GM23338 (cell line): ENCODE measurements around the gene BUB1B. TPM values are rescaled to one million over a fixed set of nuclear protein-coding genes. Genes with fewer than 3 reads are reported as not detected.
"Not testable (repeated sequence)": the region's sequence is repeated elsewhere in the genome, so short reads cannot be mapped to it uniquely, and the experiment has no call there.

Source experiments
- ATAC-seq: fragments of 200-7000 bp; cut with Tn5 transposase; 3 replicates; pipeline ENCODE4 v1.9.1; 2020
- DNase-seq: peaks from one replicate; pipeline ENCODE4 v3.0.0-alpha.2; 2015; ENCODE audit warnings: low spot score
- H2AFZ ChIP-seq: fragments of 200-600 bp; sonication (generic); 2 replicates; pipeline ENCODE4 v1.8.0; 2016; ENCODE audit warnings: antibody characterized with exemption, mild to moderate bottlenecking, moderate library complexity
- H3F3A ChIP-seq: fragments of 200-600 bp; sonication (generic); replicated peaks from 2 replicates; pipeline ENCODE4 v1.8.0; 2017; ENCODE audit warnings: antibody characterized with exemption, mixed run types, low read depth
- H3K27ac ChIP-seq: fragments of 200-600 bp; sonication (generic); 2 replicates; pipeline ENCODE4 v1.6.1; 2016; ENCODE audit warnings: low read depth
- H3K27me3 ChIP-seq: fragments of 200-600 bp; sonication (generic); 2 replicates; pipeline ENCODE4 v1.8.0; 2016; ENCODE audit warnings: mild to moderate bottlenecking, mixed run types, moderate library complexity; ENCODE audit not compliant: insufficient read depth
- H3K36me3 ChIP-seq: fragments of 200-600 bp; sonication (generic); 2 replicates; pipeline ENCODE4 v1.8.0; 2016; ENCODE audit warnings: mild to moderate bottlenecking; ENCODE audit not compliant: insufficient read depth
- H3K4me1 ChIP-seq: fragments of 200-600 bp; sonication (generic); 2 replicates; pipeline ENCODE4 v1.8.0; 2016; ENCODE audit warnings: mild to moderate bottlenecking, moderate library complexity; ENCODE audit not compliant: insufficient read depth
- H3K4me2 ChIP-seq: fragments of 200-600 bp; sonication (generic); 2 replicates; pipeline ENCODE4 v1.7.1; 2017; ENCODE audit warnings: mixed run types
- H3K4me3 ChIP-seq: fragments of 200-600 bp; sonication (generic); 2 replicates; pipeline ENCODE4 v1.6.1; 2016; ENCODE audit warnings: mixed run types
- H3K79me2 ChIP-seq: fragments of 200-600 bp; sonication (generic); replicated peaks from 2 replicates; pipeline ENCODE4 v1.8.0; 2017; ENCODE audit warnings: mild to moderate bottlenecking; ENCODE audit not compliant: insufficient read depth
- H3K9me2 ChIP-seq: fragments of 200-600 bp; sonication (generic); 2 replicates; pipeline ENCODE4 v1.8.0; 2017; ENCODE audit not compliant: insufficient read depth
- H4K20me1 ChIP-seq: fragments of 200-600 bp; sonication (generic); replicated peaks from 2 replicates; pipeline ENCODE4 v1.8.0; 2017; ENCODE audit warnings: mild to moderate bottlenecking; ENCODE audit not compliant: insufficient read depth
- H3K27ac Mint-ChIP-seq: 2 replicates; pipeline ENCODE4 v1.8.0; 2020; ENCODE audit warnings: inconsistent platforms, mild to moderate bottlenecking, moderate library complexity, mixed read lengths
- H3K27me3 Mint-ChIP-seq: 3 replicates; pipeline ENCODE4 v1.8.0; 2022; ENCODE audit warnings: low read depth, mild to moderate bottlenecking, moderate library complexity, mixed read lengths, inconsistent platforms; ENCODE audit not compliant: insufficient read depth, poor library complexity
- H3K36me3 Mint-ChIP-seq: 3 replicates; pipeline ENCODE4 v1.8.0; 2021; ENCODE audit warnings: low read depth, mild to moderate bottlenecking, inconsistent platforms, moderate library complexity, mixed read lengths
- H3K4me1 Mint-ChIP-seq: 3 replicates; pipeline ENCODE4 v1.8.0; 2020; ENCODE audit warnings: mild to moderate bottlenecking, inconsistent platforms, mixed read lengths
- H3K4me3 Mint-ChIP-seq: 3 replicates; pipeline ENCODE4 v1.8.0; 2021; ENCODE audit warnings: moderate library complexity, mild to moderate bottlenecking, inconsistent platforms, mixed read lengths
- H3K9me3 Mint-ChIP-seq: 3 replicates; pipeline ENCODE4 v1.8.0; 2020; ENCODE audit warnings: moderate library complexity, mild to moderate bottlenecking, inconsistent platforms, mixed read lengths
- CTCF ChIP-seq, 2 experiments: fragments of 200-600 bp in 1 of 2; sonication (generic) in 1 of 2; conservative IDR thresholded peaks; 2 replicates each; pipeline versions ENCODE4 v1.5.1 to v1.6.1; 2016 to 2017; ENCODE audit warnings: antibody characterized with exemption in 2 of 2, low read depth in 2 of 2, mild to moderate bottlenecking in 2 of 2, moderate library complexity in 1 of 2
- EZH2phosphoT487 ChIP-seq: fragments of 200-600 bp; sonication (generic); IDR thresholded peaks from one replicate; pipeline ENCODE4 v1.8.1; 2018; ENCODE audit warnings: antibody characterized with exemption; ENCODE audit not compliant: unreplicated experiment
- NANOG ChIP-seq: IDR thresholded peaks from 2 replicates; pipeline ENCODE4 v1.6.1; 2016; ENCODE audit warnings: antibody characterized with exemption, borderline replicate concordance
- POLR2AphosphoS5 ChIP-seq: IDR thresholded peaks from 2 replicates; pipeline ENCODE4 v1.6.1; 2016; ENCODE audit warnings: antibody characterized with exemption, low read depth
- STAT1 ChIP-seq: IDR thresholded peaks from one replicate; pipeline ENCODE4 v1.6.1; 2016; ENCODE audit warnings: antibody characterized with exemption; ENCODE audit not compliant: unreplicated experiment
- polyA plus RNA-seq: library from polyadenylated mRNA; unstranded; fragments of >200 nt; fragmentation: Nextera tagmentation; extraction: Ambion mirVana; gene quantifications from 2 replicates; pipeline ENCODE4 v1.2.1, GENCODE V29; 2016
- total RNA-seq: library from RNA; depleted of rRNA; stranded (reverse); fragments of >200 nt; shearing (Covaris generic); gene quantifications from 2 replicates; pipeline ENCODE4 v1.2.3, GENCODE V29; 2014

BUB1B gene
- total and polyA plus RNA-seq, 2 experiments from 2014 or later, result 77.7 to 160 TPM

DNA sequence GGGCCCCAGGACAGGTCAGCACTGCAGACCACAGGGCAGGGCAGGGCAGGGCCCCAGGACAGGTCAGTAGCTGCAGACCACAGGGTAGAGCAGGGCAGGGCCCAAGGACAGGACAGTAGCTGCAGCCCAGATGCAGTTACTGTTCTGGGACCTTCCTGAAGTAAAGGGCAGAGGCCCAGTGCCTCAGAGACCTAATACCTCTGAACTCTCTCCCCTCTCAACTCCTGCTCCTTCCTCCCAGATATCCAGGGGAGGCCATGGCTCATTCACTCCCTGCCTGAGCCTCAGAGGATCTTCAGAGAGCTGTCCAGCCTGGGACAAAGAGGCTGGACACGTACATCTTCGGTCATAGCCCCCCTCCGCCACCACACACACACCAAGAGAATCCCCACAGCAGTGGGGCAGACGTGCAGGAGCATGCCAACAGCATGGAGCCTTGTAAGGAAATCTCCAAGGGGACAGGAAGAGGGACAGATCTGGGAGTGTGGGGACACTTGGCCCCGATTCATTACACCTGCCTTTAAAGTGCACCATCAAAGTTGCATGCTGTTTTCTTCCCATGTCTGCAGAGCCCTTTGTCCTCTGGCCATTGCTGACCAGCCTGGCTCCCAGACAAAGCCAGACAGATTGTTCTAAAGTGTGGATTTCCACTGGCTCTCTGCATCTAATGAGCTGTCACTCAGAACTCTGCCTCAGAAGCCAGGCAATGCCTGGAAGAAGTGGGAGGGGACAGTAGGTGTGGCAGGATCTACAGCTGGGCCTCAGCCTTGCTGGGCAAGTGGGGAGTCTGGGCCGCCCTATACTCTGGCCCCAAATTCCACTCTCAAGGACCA, 24.2 kb upstream of the BUB1B start (continued):
- TF ChIP-seq CTCF (conservative IDR thresholded peaks at IDR 0.05; ENCODE audit: low read depth in 2 of 2), result no peak
- TF ChIP-seq STAT1, result no peak
- TF ChIP-seq POLR2AphosphoS5, result no peak
- TF ChIP-seq EZH2phosphoT487, result no peak
- TF ChIP-seq NANOG, result no peak

DNA sequence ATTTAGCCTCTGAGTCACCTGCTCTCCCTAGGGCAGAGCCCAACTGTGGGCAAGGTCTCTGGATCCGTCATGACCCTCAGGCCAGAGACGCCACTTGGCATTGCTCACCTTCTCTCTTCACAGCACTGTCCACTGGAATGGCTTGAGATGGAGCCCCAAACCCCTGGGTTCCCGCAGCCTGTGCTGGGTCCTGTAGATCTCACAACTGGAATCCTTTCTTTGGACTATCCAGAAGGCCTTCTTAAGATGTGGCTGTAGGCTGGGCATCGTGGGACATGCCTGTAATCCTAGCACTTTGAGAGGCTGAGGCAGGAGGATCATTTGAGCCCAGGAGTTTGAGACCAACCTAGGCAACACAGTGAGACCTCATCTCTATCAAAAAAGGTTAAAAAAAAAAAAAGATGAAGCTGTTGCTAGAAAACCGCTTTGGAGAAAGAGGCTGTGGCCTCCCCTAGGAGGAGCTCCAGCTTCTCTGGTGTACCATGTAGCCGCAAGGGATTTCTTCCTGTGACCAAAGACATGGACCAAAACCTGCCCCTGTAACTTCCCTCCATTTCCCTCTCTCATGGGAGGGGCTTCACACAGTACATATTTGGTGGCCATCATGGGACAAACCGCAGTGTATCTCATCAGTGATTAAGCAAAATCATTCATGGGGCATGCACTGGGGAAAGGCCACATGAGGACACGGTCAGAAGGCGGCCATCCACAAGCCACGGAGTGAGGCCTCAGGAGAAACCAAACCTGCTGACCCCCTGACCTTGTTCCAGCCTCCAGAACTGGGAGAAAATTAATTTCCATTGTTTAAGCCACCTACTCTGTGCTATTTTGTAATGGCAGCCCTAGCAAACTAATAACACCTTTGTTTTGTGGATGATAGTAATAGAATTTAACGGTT, 23.3 kb upstream of the BUB1B start:
- Histone ChIP-seq H3K27ac (no peak overlapping the region), H3K79me2 (no peaks in the 10 kb centered on the region), H3K27me3 (no peaks in the 10 kb centered on the region), H3K36me3 (no peaks in the 10 kb centered on the region), H3F3A (no peaks in the 10 kb centered on the region), H3K4me1 (no peaks in the 10 kb centered on the region; the same call in 1 of the 2 replicates), H3K4me3 (no peak overlapping the region), H4K20me1 (no peaks in the 10 kb centered on the region), H2AFZ (peak overlapping the region; percentile 65; the same call in 1 of the 2 replicates), H3K4me2 (no peak overlapping the region), H3K9me2 (no peaks in the 10 kb centered on the region)
- peak; percentile 80 for ATAC-seq
- TF ChIP-seq NANOG (no peak), CTCF (conservative IDR thresholded peaks at IDR 0.05; ENCODE audit: low read depth in 2 of 2) (peak; percentile 52 to 73)
- Mint-ChIP-seq H3K27me3 (no peaks in the 10 kb centered on the region), H3K36me3 (no peaks in the 10 kb centered on the region), H3K9me3 (no peaks in the 10 kb centered on the region), H3K4me1 (peaks cover 17% of the 10 kb centered on the region), H3K4me3 (no peak overlapping the region), H3K27ac (no peak overlapping the region)
- peak; percentile 68 for DNase-seq

DNA sequence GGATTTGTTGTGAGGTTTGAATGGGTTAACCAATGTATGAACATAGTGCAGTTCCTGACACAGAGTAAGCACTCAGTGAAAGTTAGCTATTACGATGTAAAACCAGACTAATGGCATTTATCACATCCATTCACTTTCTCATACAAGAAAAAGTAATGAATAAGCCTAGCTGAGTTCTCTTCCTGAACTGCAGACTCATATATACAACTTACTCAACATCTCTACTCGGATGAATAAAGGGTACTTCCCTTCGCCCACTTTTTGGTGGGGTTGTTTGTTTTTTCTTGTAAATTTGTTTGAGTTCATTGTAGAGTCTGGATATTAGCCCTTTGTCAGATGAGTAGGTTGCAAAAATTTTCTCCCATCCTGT, 22.7 kb upstream of the BUB1B start:
- H3K36me3 ChIP-seq, H3K9me2 ChIP-seq, H3K4me3 Mint-ChIP-seq, H4K20me1 ChIP-seq, H3K9me3 Mint-ChIP-seq, H3K79me2 ChIP-seq, H3K4me1 ChIP-seq, DNase-seq, H3K4me2 ChIP-seq, H3K27me3 ChIP-seq, H3F3A ChIP-seq, H3K27ac ChIP-seq, H3K27ac Mint-ChIP-seq, H2AFZ ChIP-seq, H3K36me3 Mint-ChIP-seq, ATAC-seq, H3K27me3 Mint-ChIP-seq, H3K4me3 ChIP-seq: not testable (repeated sequence)
- peaks cover 17% of the 10 kb centered on the region for H3K4me1 Mint-ChIP-seq
